Dedifferentiated amniotic fluid mesenchymal stem cell (primary cell): Measurements from ENCODE around the gene NDUFB1.

Experiments used
- DNase-seq: peaks from one replicate; pipeline ENCODE4 v3.0.0-alpha.2; 2016; ENCODE audit errors: extremely low spot score

NDUFB1 gene

DNA sequence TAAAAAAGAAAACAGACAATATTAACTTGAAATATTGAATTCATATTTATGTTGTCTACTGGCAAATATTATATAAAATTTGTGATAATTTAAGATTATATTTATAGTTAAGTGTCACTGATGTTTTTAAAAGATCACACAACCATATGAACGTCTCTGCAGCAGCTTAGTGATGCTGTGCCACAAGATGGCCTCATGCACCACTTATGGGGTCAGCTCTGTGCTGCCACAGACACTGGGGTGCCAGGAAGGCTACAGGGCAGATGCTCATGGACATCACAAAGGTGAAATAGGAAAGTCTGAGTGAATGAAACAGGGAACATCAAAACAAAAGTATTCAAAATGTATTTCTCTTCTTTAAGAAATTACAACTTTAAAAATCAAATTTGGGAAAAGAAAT is 28.2 kb downstream of the NDUFB1 start:
- DNase-seq, result no peak

DNA sequence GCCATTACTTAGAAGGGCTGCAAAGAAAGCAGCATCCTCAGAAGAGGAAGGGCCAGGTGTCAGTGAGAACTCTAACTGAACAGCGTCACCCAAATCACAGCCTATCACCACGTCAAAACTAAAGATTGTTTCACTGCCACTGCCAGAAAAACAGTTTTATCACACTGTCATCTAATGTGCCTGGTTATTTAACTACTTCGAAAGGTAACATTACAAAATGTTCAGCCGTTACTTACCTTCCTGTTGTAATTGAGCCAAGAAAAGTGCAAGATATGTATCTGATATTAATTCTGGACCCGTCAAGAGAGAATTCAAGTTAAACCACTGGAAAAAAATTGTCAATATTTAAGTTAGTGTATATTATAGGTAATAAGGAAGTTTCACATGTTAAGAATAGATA is 33.0 kb downstream of the NDUFB1 start:
- DNase-seq, result no peak

DNA sequence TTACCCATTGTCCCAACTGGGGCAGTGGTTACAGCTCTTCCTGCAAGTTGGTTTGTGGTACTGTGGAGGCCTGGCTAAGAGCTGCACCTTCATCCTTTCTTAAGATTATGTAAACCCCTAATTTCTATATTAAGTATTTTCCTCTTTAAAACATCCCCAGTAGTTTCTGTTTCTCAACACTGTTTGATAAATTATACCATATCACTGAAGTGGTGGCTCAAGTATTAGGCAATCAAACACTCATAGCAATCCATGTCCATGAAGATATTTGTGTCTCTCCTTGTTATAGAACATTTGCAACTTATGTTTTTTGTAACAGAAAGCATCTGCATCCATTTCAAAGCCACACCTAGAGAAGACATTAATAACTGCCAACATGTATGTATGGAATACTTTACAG is 47.0 kb downstream of the NDUFB1 start:
- DNase-seq, result no peak
